ENCODE data around the gene RNF223. TPM values are rescaled to one million over a fixed set of nuclear protein-coding genes. Genes with fewer than 3 reads are reported as not detected.

The RNF223 gene
- total RNA-seq, 1 donor from 2014 or later: not detected

DNA sequence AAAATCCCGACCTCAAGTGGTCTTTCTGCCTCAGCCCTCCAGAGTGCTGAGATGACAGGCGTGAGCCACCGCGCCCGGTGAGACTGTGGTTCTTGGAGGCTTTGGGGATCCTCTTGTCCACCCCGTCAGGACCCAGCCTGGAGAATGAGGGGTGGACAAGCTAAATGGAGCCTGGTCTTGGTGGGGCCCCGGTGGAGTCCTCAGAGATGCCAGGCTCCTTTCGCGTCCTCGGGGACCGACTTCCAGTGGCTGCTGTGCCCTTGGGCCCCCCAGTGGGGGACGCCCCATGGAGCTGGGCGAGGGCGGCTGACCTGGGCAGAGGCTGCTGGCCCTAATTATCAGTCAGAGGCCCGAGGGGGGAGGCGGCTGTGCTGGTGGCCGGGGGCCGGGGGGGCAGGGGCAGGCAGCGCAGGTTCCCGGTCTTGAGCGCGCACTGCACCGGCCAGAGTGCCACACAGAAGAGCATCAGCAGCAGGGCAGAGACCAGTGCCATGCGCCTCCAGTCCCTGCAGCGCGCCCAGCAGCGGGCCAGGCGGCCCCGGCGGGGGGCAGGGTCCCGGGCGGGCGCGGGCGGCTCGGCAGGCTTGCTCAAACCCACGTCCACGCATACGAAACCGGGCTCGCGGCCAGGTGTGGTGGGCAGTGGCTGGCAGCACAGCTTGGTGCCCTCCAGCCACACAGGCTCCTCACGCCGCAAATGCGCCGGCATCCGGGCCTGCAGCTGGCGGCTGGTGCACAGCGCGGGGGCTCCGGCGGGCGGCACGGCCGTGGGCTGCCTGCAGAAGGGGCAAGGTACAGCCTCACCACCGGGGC is 2.4 kb downstream of the RNF223 start:
- no peaks in the 10 kb centered on the region for H3K36me3 Mint-ChIP-seq (ENCODE audit: low read depth)
- H3K27me3 Mint-ChIP-seq (ENCODE audit: low read depth): no peaks in the 10 kb centered on the region
- H3K27ac Mint-ChIP-seq (ENCODE audit: unreplicated experiment): no peak overlapping the region
- TF ChIP-seq, protein P1, sequence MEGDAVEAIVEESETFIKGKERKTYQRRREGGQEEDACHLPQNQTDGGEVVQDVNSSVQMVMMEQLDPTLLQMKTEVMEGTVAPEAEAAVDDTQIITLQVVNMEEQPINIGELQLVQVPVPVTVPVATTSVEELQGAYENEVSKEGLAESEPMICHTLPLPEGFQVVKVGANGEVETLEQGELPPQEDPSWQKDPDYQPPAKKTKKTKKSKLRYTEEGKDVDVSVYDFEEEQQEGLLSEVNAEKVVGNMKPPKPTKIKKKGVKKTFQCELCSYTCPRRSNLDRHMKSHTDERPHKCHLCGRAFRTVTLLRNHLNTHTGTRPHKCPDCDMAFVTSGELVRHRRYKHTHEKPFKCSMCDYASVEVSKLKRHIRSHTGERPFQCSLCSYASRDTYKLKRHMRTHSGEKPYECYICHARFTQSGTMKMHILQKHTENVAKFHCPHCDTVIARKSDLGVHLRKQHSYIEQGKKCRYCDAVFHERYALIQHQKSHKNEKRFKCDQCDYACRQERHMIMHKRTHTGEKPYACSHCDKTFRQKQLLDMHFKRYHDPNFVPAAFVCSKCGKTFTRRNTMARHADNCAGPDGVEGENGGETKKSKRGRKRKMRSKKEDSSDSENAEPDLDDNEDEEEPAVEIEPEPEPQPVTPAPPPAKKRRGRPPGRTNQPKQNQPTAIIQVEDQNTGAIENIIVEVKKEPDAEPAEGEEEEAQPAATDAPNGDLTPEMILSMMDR (IDR thresholded peaks at IDR 0.05): no peak
- H3K4me3 Mint-ChIP-seq (ENCODE audit: unreplicated experiment): no peak overlapping the region
- DNase-seq (ENCODE audit: low spot score): no peak
- no peaks in the 10 kb centered on the region for H3K9me3 Mint-ChIP-seq (ENCODE audit: low read depth)
- H3K4me1 Mint-ChIP-seq (ENCODE audit: low read depth): peaks cover 4% of the 10 kb centered on the region

DNA sequence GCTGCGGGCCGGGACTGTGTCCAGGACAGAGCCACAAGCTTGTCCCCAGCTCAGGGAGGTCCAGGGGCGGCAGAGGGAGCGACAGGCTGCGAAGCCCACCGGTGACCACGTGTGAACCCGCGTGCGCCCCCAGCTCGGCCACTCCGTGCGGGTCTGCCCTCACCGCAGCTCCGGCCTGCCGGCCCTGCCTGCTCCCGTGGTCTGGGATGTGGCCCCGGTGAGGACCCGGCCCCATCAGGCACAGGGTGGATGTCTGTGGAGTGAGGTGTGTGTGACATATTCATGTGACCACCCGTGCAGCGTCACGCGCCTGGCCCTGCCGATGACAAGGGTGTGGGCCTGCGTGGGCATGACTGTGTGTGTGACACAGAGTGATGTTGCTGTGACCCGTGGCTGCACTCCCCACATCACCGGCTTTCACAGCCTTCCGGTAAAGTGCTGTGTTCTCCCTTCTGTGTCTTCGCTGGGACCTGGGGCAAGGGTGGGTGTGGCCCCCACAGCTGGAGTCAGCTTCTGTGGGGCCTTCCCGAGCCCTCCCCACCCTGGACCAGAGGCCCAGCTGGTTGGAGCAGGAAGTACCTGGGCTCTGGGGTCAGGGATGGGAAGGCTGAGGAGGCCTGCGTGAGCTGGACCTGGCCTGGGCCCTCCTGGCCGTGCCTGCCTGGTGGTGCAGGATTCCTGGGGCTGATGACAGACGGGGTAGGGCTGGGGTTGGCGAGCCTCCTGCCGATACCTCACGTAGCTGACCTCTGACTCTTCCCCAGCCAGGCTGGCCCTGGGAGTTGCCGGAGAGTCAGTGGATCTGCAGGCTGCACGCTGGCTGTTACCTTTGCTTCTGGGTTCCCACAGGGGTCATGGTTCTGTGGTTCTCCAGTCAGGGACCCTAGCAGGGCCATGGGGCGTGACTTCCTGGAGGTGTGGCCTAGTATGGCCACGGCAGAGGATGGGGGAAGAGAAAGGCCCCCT is 4.1 kb downstream of the RNF223 start:
- H3K4me3 Mint-ChIP-seq (ENCODE audit: unreplicated experiment): peak overlapping the region; percentile 6
- no peaks in the 10 kb centered on the region for H3K27me3 Mint-ChIP-seq (ENCODE audit: low read depth)
- TF ChIP-seq, protein P1 (IDR thresholded peaks at IDR 0.05): no peak
- no peaks in the 10 kb centered on the region for H3K36me3 Mint-ChIP-seq (ENCODE audit: low read depth)
- peaks cover 4% of the 10 kb centered on the region for H3K4me1 Mint-ChIP-seq (ENCODE audit: low read depth)
- H3K9me3 Mint-ChIP-seq (ENCODE audit: low read depth): no peaks in the 10 kb centered on the region
- H3K27ac Mint-ChIP-seq (ENCODE audit: unreplicated experiment): no peak overlapping the region
- no peak for DNase-seq (ENCODE audit: low spot score)

DNA sequence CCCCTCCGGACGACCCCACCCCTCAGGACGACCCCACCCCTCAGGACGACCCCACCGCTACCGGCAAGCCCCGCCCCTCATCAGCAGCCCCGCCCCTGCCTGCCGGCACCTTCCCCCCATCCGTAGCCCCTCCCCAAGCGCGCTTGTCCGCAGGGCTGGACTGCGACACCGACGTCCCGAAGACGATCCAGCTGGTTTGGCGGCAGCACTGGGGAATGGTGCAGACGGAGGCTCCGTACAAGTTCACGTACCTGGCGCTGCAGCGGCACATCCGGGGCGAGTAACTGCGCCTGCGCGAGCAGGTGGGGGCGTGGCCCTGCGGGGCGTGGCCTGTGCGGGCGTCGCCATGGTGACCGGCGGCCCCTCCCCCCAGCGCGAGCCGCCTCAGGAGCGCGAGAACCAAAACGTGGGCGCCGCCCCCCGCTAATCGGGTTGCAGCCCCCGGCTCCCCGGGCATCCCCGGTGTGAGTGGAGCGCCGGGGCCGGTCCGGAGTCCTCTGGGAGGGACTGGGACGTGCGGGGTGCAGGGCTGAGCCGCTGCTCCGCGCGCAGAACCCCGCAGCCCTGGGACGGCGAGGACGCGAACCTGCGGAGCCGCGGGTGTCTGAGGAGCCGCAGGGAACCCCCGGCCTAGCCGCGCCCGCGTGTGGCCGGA is 4.9 kb downstream of the RNF223 start:
- Mint-ChIP-seq H3K36me3 (ENCODE audit: low read depth) (no peaks in the 10 kb centered on the region), H3K27ac (ENCODE audit: unreplicated experiment) (no peak overlapping the region), H3K4me3 (ENCODE audit: unreplicated experiment) (peak overlapping the region; percentile 66), H3K27me3 (ENCODE audit: low read depth) (no peaks in the 10 kb centered on the region), H3K4me1 (ENCODE audit: low read depth) (peaks cover 4% of the 10 kb centered on the region), H3K9me3 (ENCODE audit: low read depth) (no peaks in the 10 kb centered on the region)
- no peak for DNase-seq (ENCODE audit: low spot score)
- TF ChIP-seq, protein P1 (IDR thresholded peaks at IDR 0.05): no peak

DNA sequence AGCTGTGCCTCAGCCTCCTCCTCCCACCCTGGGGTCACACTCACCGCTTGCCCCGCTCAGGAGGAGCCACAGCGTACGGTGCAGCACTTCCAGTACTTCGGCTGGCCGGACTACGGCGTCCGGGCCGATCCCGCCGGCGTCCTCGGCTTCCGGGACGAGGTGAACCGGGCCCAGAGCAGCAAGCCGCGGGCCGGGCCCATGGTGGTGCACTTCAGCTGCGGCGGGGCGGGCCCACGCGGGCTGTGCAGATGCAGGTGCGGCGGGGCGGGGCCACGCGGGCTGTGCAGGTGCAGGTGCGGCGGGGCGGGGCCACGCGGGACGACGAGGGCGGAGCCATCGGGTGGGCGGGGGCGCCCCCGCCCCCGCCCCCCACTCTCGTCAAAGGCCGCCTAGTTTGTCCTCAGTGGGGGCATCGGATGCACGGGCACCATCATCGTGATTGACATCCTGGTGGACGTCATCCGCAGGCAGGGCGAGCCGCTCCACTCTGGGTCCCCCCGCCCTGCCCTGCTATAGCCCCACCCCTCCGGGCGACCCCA is 5.5 kb downstream of the RNF223 start:
- no peak for DNase-seq (ENCODE audit: low spot score)
- TF ChIP-seq, protein P1 (IDR thresholded peaks at IDR 0.05): no peak
- Mint-ChIP-seq H3K9me3 (ENCODE audit: low read depth) (no peaks in the 10 kb centered on the region), H3K4me1 (ENCODE audit: low read depth) (peaks cover 6% of the 10 kb centered on the region), H3K36me3 (ENCODE audit: low read depth) (no peaks in the 10 kb centered on the region), H3K27me3 (ENCODE audit: low read depth) (no peaks in the 10 kb centered on the region), H3K27ac (ENCODE audit: unreplicated experiment) (no peak overlapping the region), H3K4me3 (ENCODE audit: unreplicated experiment) (no peak overlapping the region)

Data from chondrocyte (in vitro differentiated cells).